Measurements from ENCODE around the gene IBA57. TPM values are rescaled to one million over a fixed set of nuclear protein-coding genes. Genes with fewer than 3 reads are reported as not detected.

IBA57 gene
- total and polyA plus RNA-seq, 4 donors, result 2.8 to 21.4 (median 6.9) TPM

DNA sequence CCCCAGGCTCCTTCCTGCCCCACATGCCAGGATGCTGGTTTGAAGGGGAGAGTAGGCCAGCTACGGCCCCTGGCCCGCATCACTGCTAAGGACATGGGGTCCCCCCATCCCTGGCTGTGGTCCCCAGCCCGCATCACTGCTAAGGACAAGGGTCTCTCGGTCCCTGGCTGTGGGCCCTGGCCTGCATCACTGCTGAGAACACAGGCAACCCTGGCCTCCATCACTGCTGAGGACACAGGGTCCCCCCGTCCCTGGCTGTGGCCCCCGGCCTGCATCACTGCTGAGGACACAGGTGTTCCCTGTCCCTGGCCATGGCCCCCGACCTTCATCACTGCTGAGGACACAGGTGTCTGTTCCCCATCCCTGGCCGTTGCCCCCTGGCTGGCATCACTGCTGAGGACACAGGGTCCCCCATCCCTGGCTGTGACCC is 41.8 kb downstream of the IBA57 start:
- ATAC-seq (ENCODE audit: insufficient read depth, low FRiP score) (no peak), DNase-seq (no peak)
- WGBS, 2 donors, result 85 to 88% methylated on average over 6 to 8 of the region's 8 CpGs

DNA sequence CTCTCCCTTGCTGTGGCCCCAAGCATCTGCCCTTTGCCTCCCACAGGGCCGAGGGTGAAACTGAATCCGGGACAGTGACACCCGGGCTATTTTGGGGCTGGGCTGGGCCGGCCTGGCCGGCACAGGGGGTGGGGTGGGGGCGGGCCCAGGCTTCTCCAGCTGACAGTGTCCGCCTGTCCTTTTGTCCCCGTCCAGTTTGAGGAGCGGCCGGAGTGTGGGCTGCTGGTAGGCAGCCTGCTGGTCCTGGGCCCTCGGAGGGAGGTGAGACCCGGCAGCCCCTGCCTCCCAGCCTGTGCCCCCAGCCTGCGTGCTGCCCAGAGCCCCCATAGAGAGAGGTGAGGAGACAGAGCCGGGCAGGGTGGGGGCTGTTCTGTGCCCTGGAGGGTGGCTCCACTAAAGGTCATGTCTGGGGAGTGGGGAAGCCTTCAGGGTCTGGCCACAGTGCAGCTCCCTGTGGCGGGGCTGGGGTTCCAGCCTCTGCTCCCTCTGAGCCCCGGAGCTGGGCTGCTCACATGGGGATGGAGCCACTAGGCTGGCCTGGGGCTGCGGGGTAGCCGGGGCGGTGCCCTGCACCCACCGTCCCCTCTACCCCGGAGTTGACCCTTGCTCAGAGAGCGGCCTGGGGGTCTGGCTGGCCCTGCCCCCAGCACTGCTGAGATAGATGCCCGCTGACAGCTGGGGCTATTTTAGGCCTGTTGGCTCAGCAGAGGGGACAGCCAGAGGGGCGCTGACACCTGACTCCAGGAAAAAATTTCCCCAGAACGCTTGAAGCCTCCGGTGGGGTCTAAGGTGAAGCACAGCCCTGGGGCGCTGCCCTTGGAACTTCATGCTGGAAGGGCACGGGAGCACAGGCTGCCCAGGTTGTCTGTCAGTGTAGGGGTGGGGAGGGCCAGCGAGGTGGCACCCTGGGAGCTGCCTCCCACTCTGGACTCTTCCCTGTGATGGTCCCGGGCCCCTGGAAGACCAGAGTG is 42.5 kb downstream of the IBA57 start, which contains the start of gene OBSCN:
OBSCN (plus strand) TSS at position 194 of the 971 bp plus-strand sequence. CDS start 3,740 bp downstream, outside the sequence.
- 56 to 66% methylated on average over 28 to 30 of the region's 30 CpGs for WGBS, 2 donors
- no peak for DNase-seq
- no peak for ATAC-seq (ENCODE audit: insufficient read depth, low FRiP score)
- Histone ChIP-seq H3K9me3 (ENCODE audit: control insufficient read depth in 4 of 4, insufficient read depth in 3 of 4, low read length in 3 of 4) (peaks cover 0 to 4% (median 0%) of the 10 kb centered on the region in 4 donors), H3K4me1 (ENCODE audit: control insufficient read depth in 5 of 5, insufficient read depth in 5 of 5, low read length in 5 of 5) (peaks cover 0 to 16% (median 2%) of the 10 kb centered on the region in 5 donors), H3K36me3 (ENCODE audit: control insufficient read depth in 4 of 4, insufficient read depth in 4 of 4, low read length in 4 of 4) (no peaks in the 10 kb centered on the region), H3K9ac (ENCODE audit: insufficient read depth in 1 of 2, low read length in 2 of 2) (no peak within 1 kb of the TSS), H3K27me3 (ENCODE audit: control insufficient read depth in 3 of 3, insufficient read depth in 3 of 3, low read length in 2 of 3) (no peaks in the 10 kb centered on the region), H3K4me3 (no peak within 1 kb of the TSS), H3K27ac (ENCODE audit: low read depth in 1 of 2, low read length in 1 of 2) (peak within 1 kb of the TSS in 1 of 2 donors; percentile 97)
- TF ChIP-seq, protein P1, sequence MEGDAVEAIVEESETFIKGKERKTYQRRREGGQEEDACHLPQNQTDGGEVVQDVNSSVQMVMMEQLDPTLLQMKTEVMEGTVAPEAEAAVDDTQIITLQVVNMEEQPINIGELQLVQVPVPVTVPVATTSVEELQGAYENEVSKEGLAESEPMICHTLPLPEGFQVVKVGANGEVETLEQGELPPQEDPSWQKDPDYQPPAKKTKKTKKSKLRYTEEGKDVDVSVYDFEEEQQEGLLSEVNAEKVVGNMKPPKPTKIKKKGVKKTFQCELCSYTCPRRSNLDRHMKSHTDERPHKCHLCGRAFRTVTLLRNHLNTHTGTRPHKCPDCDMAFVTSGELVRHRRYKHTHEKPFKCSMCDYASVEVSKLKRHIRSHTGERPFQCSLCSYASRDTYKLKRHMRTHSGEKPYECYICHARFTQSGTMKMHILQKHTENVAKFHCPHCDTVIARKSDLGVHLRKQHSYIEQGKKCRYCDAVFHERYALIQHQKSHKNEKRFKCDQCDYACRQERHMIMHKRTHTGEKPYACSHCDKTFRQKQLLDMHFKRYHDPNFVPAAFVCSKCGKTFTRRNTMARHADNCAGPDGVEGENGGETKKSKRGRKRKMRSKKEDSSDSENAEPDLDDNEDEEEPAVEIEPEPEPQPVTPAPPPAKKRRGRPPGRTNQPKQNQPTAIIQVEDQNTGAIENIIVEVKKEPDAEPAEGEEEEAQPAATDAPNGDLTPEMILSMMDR (IDR thresholded peaks at IDR 0.05; ENCODE audit: control extremely low read depth, extremely low read depth), result no peak

More for the DNA sequence above, 41.8 kb downstream of the IBA57 start:
- H3K9me3 ChIP-seq (ENCODE audit: control insufficient read depth in 4 of 4, insufficient read depth in 3 of 4, low read length in 3 of 4), result peaks cover 0 to 2% (median 0%) of the 10 kb centered on the region in 4 donors
- H3K27me3 ChIP-seq (ENCODE audit: control insufficient read depth in 3 of 3, insufficient read depth in 3 of 3, low read length in 2 of 3), result no peaks in the 10 kb centered on the region
- H3K36me3 ChIP-seq (ENCODE audit: control insufficient read depth in 4 of 4, insufficient read depth in 4 of 4, low read length in 4 of 4), result no peaks in the 10 kb centered on the region
- TF ChIP-seq, protein P1 (IDR thresholded peaks at IDR 0.05; ENCODE audit: control extremely low read depth, extremely low read depth), result no peak
- H3K4me3 ChIP-seq, result no peak overlapping the region
- peaks cover 0 to 13% (median 0%) of the 10 kb centered on the region in 5 donors for H3K4me1 ChIP-seq (ENCODE audit: control insufficient read depth in 5 of 5, insufficient read depth in 5 of 5, low read length in 5 of 5)
- peak overlapping the region in 1 of 2 donors; percentile 80 for H3K27ac ChIP-seq (ENCODE audit: low read depth in 1 of 2, low read length in 1 of 2)
- H3K9ac ChIP-seq (ENCODE audit: insufficient read depth in 1 of 2, low read length in 2 of 2), result no peak overlapping the region

DNA sequence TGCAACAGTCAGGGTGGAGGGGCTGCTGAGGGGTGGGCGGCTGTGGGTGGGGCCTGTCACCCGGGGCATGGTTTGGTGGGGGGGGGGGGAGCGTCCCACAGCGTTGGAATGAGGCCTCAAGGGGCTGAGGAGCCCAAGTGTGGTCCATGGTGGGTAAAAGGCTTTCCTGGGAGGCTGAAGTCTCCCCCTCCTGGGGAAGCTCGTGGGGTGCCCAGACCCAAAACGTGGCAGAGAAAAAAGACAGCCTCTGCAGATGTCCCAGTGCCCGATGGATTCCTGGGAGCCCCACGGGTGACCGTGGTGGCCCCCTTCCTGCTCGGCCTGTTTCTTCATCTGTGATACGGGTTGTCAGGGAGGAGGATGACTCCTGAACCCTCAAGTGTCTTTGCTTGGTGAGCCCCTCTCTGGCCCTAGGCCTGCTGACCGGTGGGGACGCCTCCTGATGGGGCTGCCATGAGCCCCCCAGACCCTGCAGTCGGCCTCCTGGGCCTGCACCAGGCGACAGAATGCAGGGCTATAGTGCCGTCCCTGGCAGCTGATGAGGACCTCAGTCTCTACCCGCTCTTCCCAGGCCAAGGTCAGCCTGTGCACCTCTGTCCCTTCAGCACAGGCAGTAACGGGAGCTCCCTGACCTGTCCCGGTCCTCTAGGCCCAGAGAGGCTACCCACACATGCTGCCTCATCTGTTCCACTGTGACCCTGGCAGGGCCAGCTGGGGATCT is 43.4 kb downstream of the IBA57 start:
- no peak overlapping the region for H3K4me3 ChIP-seq
- WGBS, 2 donors, result 73 to 78% methylated on average over 18 to 19 of the region's 19 CpGs
- peaks cover 0 to 4% (median 0%) of the 10 kb centered on the region in 4 donors for H3K9me3 ChIP-seq (ENCODE audit: control insufficient read depth in 4 of 4, insufficient read depth in 3 of 4, low read length in 3 of 4)
- no peak for DNase-seq
- H3K36me3 ChIP-seq (ENCODE audit: control insufficient read depth in 4 of 4, insufficient read depth in 4 of 4, low read length in 4 of 4), result no peaks in the 10 kb centered on the region
- no peak overlapping the region for H3K9ac ChIP-seq (ENCODE audit: insufficient read depth in 1 of 2, low read length in 2 of 2)
- H3K27me3 ChIP-seq (ENCODE audit: control insufficient read depth in 3 of 3, insufficient read depth in 3 of 3, low read length in 2 of 3), result no peaks in the 10 kb centered on the region
- H3K27ac ChIP-seq (ENCODE audit: low read depth in 1 of 2, low read length in 1 of 2), result peak overlapping the region in 1 of 2 donors; percentile 97
- H3K4me1 ChIP-seq (ENCODE audit: control insufficient read depth in 5 of 5, insufficient read depth in 5 of 5, low read length in 5 of 5), result peaks cover 0 to 16% (median 3%) of the 10 kb centered on the region in 5 donors
- no peak for ATAC-seq (ENCODE audit: insufficient read depth, low FRiP score)
- TF ChIP-seq, protein P1 (IDR thresholded peaks at IDR 0.05; ENCODE audit: control extremely low read depth, extremely low read depth), result no peak

Data from lung (tissue), 12 donors.